ENCODE measurements around the gene FAM53A. TPM values are rescaled to one million over a fixed set of nuclear protein-coding genes. Genes with fewer than 3 reads are reported as not detected.

Gene FAM53A
- total RNA-seq, 1 donor from 2014 or later = 4.3 TPM

DNA sequence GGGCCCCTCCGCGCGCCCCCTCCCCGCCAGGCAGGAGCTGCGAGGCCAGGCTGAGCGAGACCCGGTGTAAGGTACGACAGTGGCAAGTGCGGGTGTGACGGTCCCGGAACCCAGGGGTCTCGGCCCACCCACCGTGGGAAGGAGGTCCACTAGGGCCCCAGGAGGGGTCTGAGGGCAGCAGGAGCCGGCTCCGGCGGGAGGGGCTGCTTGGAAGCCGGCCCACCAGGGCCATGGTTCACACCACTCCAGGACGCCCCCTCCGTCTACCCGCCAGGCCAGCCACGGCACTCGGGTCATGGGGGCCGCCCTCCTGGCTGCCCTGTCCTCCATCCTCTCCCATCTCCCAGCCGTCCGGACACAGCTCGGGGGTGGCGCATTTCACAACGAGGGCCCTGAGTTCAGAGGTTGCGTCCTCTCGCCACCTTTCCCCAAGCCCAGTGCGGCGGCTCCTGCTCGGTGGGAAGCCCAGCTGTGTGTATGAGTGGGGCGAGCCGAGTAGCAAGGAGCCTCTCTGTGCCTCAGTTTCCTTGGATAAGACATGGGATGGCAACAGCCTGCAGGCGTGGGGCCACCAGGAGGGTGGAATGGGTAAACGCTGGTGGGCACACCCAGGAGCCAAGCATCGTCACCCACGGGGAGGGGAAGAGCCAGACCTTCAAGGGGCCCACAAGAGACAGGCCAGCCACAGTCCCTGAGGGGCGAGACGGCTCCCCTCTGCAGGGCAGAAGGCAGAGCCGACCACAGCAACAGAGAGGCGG is 81.3 kb downstream of the FAM53A start:
- Mint-ChIP-seq H3K36me3 (ENCODE audit: low read depth) (no peaks in the 10 kb centered on the region), H3K4me1 (peaks cover 4% of the 10 kb centered on the region), H3K9me3 (no peaks in the 10 kb centered on the region), H3K4me3 (no peak overlapping the region), H3K27me3 (ENCODE audit: low read depth) (no peaks in the 10 kb centered on the region), H3K27ac (ENCODE audit: unreplicated experiment) (no peak overlapping the region)
- TF ChIP-seq, protein P1, sequence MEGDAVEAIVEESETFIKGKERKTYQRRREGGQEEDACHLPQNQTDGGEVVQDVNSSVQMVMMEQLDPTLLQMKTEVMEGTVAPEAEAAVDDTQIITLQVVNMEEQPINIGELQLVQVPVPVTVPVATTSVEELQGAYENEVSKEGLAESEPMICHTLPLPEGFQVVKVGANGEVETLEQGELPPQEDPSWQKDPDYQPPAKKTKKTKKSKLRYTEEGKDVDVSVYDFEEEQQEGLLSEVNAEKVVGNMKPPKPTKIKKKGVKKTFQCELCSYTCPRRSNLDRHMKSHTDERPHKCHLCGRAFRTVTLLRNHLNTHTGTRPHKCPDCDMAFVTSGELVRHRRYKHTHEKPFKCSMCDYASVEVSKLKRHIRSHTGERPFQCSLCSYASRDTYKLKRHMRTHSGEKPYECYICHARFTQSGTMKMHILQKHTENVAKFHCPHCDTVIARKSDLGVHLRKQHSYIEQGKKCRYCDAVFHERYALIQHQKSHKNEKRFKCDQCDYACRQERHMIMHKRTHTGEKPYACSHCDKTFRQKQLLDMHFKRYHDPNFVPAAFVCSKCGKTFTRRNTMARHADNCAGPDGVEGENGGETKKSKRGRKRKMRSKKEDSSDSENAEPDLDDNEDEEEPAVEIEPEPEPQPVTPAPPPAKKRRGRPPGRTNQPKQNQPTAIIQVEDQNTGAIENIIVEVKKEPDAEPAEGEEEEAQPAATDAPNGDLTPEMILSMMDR (conservative IDR thresholded peaks at IDR 0.05) = no peak
- DNase-seq (ENCODE audit: low read depth, low spot score) = no peak

DNA sequence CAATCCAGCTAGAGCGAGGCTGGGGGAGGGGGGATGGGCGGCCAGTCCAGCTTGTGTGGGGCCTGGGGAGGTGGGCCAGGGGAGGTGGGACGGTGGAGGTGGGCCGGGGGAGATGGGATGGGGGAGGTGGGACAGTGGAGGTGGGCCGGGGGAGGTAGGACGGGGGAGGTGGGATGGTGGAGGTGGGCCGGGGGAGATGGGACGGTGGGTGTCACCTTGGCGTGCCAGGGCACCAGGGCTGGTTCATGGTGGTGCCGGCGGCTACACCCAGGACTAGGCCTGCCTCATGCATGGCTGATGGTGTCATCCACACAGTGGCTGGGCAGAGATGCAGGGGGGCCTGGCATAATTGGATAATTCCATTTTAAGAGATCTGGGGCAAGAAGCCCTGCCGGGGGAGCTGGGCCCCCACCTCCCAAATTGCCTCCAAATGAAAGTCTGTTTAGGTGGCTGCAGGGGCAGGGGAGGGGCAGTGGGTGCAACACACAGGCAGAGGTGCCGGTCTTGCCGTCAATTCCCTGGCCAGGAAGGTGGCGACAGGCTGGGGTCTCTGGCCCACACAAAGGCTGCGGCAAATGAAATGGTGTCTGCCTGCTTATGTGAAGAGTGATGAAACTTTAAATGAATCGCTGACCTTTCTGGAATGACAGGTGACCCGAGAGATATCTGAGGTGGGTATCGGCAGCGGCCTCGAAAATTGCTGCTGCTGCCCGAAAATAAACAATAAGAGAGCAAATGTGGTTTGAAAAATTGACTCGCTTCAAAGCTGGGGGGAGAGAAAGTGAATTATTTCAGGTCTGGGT is 82.1 kb downstream of the FAM53A start:
- TF ChIP-seq, protein P1 (conservative IDR thresholded peaks at IDR 0.05) = no peak
- H3K27me3 Mint-ChIP-seq (ENCODE audit: low read depth) = no peaks in the 10 kb centered on the region
- no peaks in the 10 kb centered on the region for H3K36me3 Mint-ChIP-seq (ENCODE audit: low read depth)
- H3K4me1 Mint-ChIP-seq = peaks cover 4% of the 10 kb centered on the region
- peak overlapping the region; percentile 21 for H3K27ac Mint-ChIP-seq (ENCODE audit: unreplicated experiment)
- DNase-seq (ENCODE audit: low read depth, low spot score) = no peak
- no peak overlapping the region for H3K4me3 Mint-ChIP-seq
- no peaks in the 10 kb centered on the region for H3K9me3 Mint-ChIP-seq

DNA sequence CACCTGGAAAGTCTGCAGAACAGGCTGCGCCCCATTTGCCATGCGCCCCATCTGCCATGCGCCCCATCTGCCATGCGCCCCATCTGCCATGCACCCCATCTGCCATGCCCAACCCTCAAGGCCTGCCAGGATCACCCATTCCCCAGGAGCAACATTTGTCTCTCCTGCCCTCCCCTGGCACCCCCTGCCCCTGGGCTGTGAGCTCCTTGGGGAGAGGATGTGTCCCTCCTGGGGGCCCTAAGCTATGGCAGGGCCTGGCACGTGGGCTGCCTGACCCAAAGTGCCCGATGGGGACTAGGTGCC is 82.6 kb downstream of the FAM53A start:
- Mint-ChIP-seq H3K27ac (ENCODE audit: unreplicated experiment) (no peak overlapping the region), H3K4me3 (no peak overlapping the region), H3K36me3 (ENCODE audit: low read depth) (no peaks in the 10 kb centered on the region), H3K27me3 (ENCODE audit: low read depth) (no peaks in the 10 kb centered on the region), H3K9me3 (no peaks in the 10 kb centered on the region), H3K4me1 (peaks cover 4% of the 10 kb centered on the region)
- TF ChIP-seq, protein P1 (conservative IDR thresholded peaks at IDR 0.05) = no peak
- DNase-seq (ENCODE audit: low read depth, low spot score) = no peak

DNA sequence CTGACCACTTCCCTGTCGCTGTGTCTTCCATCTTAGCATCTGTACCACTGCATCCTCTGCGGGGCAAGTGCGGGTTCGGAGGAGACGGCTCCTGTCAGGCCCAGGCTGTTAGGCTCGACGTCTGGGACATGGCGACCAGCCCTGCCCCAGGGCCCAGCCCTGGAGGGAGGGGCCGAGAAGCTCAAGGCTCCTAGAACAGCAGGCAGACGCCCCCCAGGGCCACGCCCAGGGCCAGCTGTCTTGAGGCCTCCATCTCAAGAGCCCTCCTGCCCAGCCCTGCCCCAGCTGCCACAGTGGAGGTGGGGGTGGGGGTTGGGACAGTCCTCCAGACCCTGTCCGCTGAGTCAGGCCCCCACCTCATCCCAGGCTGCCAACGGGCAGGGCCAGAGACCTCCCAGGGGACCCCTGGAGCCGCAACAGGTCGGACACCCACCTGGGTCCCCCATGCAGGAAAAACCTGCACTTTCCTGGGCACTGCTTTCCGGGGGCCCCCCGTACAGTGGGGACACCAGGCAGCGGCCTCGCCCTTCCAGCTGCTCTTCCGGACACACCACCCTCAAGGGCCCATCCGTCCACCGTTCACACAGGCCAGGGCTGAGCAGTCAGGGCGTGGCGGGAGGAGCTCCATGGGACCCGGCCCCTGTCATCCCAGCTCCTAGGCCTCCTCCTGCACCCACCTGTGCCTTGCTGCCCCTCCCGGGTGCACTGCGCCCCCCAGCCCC is 83.1 kb downstream of the FAM53A start:
- Mint-ChIP-seq H3K27me3 (ENCODE audit: low read depth) (no peaks in the 10 kb centered on the region), H3K27ac (ENCODE audit: unreplicated experiment) (no peak overlapping the region)

DNA sequence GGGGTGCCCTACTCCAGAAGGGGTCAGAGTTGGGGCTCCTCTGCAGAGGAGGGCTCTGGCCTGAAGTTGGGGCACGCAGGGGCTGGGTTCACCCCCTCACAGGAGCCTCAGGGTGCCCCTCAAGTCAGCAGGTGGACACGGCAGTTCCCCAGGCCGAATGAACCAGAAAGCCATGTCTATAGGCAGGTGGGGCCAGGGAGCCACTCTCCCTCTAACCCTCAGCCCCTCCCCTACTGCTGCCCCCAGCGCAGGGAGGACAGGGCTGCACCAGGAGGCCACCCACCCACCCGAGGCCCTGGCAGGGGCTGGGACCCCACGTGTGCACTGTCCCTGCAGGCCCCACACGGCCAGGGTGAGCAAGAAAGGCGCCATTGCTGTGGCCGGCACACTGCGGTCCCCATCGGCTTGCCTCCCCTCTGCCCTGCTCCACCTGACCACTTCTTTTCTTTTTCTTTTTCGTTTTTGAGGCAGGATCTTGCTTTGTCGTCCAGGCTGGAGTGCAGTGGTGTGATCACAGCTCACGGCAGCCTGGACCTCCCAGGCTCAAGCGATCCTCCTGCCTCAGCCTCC is 83.8 kb downstream of the FAM53A start:
- Mint-ChIP-seq H3K4me1 (peaks cover 4% of the 10 kb centered on the region), H3K27ac (ENCODE audit: unreplicated experiment) (no peak overlapping the region), H3K9me3 (no peaks in the 10 kb centered on the region), H3K27me3 (ENCODE audit: low read depth) (no peaks in the 10 kb centered on the region), H3K36me3 (ENCODE audit: low read depth) (no peaks in the 10 kb centered on the region), H3K4me3 (no peak overlapping the region)
- DNase-seq (ENCODE audit: low read depth, low spot score) = no peak
- TF ChIP-seq, protein P1 (conservative IDR thresholded peaks at IDR 0.05) = no peak

More for the DNA sequence above, 83.1 kb downstream of the FAM53A start:
- TF ChIP-seq, protein P1 (conservative IDR thresholded peaks at IDR 0.05) = no peak
- Mint-ChIP-seq H3K4me1 (peaks cover 4% of the 10 kb centered on the region), H3K9me3 (no peaks in the 10 kb centered on the region), H3K4me3 (no peak overlapping the region), H3K36me3 (ENCODE audit: low read depth) (no peaks in the 10 kb centered on the region)
- no peak for DNase-seq (ENCODE audit: low read depth, low spot score)

Data from neural crest cell (in vitro differentiated cells).